Prostate gland (tissue), 2 donors: Measurements from ENCODE around the gene NPR1.

Experiments used
- CTCF ChIP-seq, 4 experiments: fragments of 200-600 bp in 2 of 4; fragments of 450-650 bp in 2 of 4; sonication (generic) in 2 of 4; IDR thresholded peaks; 1 replicate in 3 of 4; 2 replicates in 1 of 4; pipeline ENCODE4 v1.5.1; 2016 to 2019; ENCODE audit warnings: antibody characterized with exemption in 4 of 4, mild to moderate bottlenecking in 2 of 4, moderate library complexity in 2 of 4
- POLR2A ChIP-seq: fragments of 450-650 bp; IDR thresholded peaks from one replicate; pipeline ENCODE4 v1.6.1; 2016; ENCODE audit warnings: antibody characterized with exemption, mild to moderate bottlenecking

GRCh38 chr1:153688276-153688675, 9.8 kb downstream of the NPR1 start:
- no peak for TF ChIP-seq POLR2A
- no peak for TF ChIP-seq CTCF (IDR thresholded peaks at IDR 0.05)
